K562 (cell line): Measurements from ENCODE around the gene CTDNEP1. TPM values are rescaled to one million over a fixed set of nuclear protein-coding genes. Genes with fewer than 3 reads are reported as not detected.
A peak's percentile ranks its signal among the peaks of the same experiment; 100 is the strongest.

Experiments
- AFF4 ChIP-seq: sonication (generic); formaldehyde crosslinking; IDR thresholded peaks from 2 replicates; pipeline ENCODE4 v1.8.0; 2023; ENCODE audit warnings: mild to moderate bottlenecking, missing genetic modification reagents
- CBX8 ChIP-seq: fragments of 200-600 bp; sonication (generic); IDR thresholded peaks from 2 replicates; pipeline ENCODE4 v1.6.1; 2012; ENCODE audit warnings: borderline replicate concordance, mixed run types, low read depth, mild to moderate bottlenecking, moderate library complexity, mixed read lengths, low read length, control low read depth, inconsistent platforms; ENCODE audit not compliant: poor library complexity, severe bottlenecking; ENCODE audit errors: extremely low read depth
- CGGBP1 ChIP-seq: fragments of 250-450 bp; sonication (Bioruptor Pico); IDR thresholded peaks from 2 replicates; pipeline ENCODE4 v1.9.0; 2021; ENCODE audit warnings: mild to moderate bottlenecking
- CXXC5 ChIP-seq: fragments of 250-450 bp; sonication (Bioruptor Pico); IDR thresholded peaks from 2 replicates; pipeline ENCODE4 v1.8.0; 2022; ENCODE audit warnings: inconsistent platforms, mild to moderate bottlenecking, moderate library complexity
- DACH1 ChIP-seq: fragments of 450-650 bp; IDR thresholded peaks from 2 replicates; pipeline ENCODE4 v1.6.1; 2018; ENCODE audit not compliant: partially characterized antibody
- ETS1 ChIP-seq: conservative IDR thresholded peaks from 2 replicates; pipeline ENCODE4 v1.6.1; 2011; ENCODE audit warnings: low read depth, mild to moderate bottlenecking, low read length; ENCODE audit not compliant: control insufficient read depth
- HNRNPUL1 ChIP-seq: fragments of 200-400 bp; formaldehyde crosslinking; IDR thresholded peaks from 2 replicates; pipeline ENCODE4 v1.6.1; 2017; ENCODE audit warnings: low read length
- JUN ChIP-seq, 2 experiments: sonication (generic) in 1 of 2; formaldehyde crosslinking in 1 of 2; IDR thresholded peaks; 2 replicates each; pipeline versions ENCODE4 v1.6.1 to v1.8.0; 2012 to 2022; ENCODE audit warnings: borderline replicate concordance in 2 of 2, mild to moderate bottlenecking in 2 of 2, improper control_type of control experiment in 1 of 2, low read depth in 1 of 2, low read length in 1 of 2, missing genetic modification reagents in 1 of 2
- KDM1A ChIP-seq, 2 experiments: fragments of 450-650 bp; IDR thresholded peaks; 2 replicates each; pipeline ENCODE4 v1.6.1; 2016; ENCODE audit warnings: mild to moderate bottlenecking in 2 of 2
- MBD2 ChIP-seq: sonication (generic); IDR thresholded peaks from 2 replicates; pipeline ENCODE4 v1.6.1; 2016; ENCODE audit warnings: low read depth, borderline replicate concordance
- MCM5 ChIP-seq: fragments of 450-650 bp; IDR thresholded peaks from 2 replicates; pipeline ENCODE4 v1.6.1; 2016; ENCODE audit warnings: low read depth
- RBFOX2 ChIP-seq: fragments of 200-400 bp; formaldehyde crosslinking; IDR thresholded peaks from 2 replicates; pipeline ENCODE4 v1.6.1; 2017; ENCODE audit warnings: low read depth, mild to moderate bottlenecking, low read length, moderate library complexity
- RCOR1 ChIP-seq, 2 experiments: IDR thresholded peaks; 2 replicates each; pipeline ENCODE4 v1.6.1; 2012; ENCODE audit warnings: low read depth in 2 of 2, low read length in 2 of 2, borderline replicate concordance in 1 of 2, improper control_type of control experiment in 1 of 2
- SMARCA5 ChIP-seq: fragments of 450-650 bp; IDR thresholded peaks from 2 replicates; pipeline ENCODE4 v1.6.1; 2016
- SRF ChIP-seq, 2 experiments: fragments of 250-450, 450-650 bp in 1 of 2; sonication (Bioruptor Pico) in 1 of 2; sonication (generic) in 1 of 2; formaldehyde crosslinking; IDR thresholded peaks; 2 replicates each; pipeline versions ENCODE4 v1.5.0 to v1.5.1; 2020 to 2022; ENCODE audit warnings: mild to moderate bottlenecking in 1 of 2, missing genetic modification reagents in 1 of 2
- ZNF395 ChIP-seq: fragments of 200-800 bp; sonication (Bioruptor generic); IDR thresholded peaks from 2 replicates; pipeline ENCODE4 v1.6.1; 2017; ENCODE audit warnings: missing genetic modification characterization, missing compliant biosample characterization
- ZNF766 ChIP-seq: fragments of 200-800 bp; sonication (Bioruptor generic); conservative IDR thresholded peaks from 2 replicates; pipeline ENCODE4 v1.6.1; 2016; ENCODE audit warnings: missing genetic modification characterization, missing compliant biosample characterization
- polyA plus RNA-seq, 8 experiments: library from polyadenylated mRNA; depleted of rRNA in 4 of 8; stranded (reverse) in 5 of 8; unstranded in 3 of 8; fragments of >200 nt; fragmentation: Nextera tagmentation in 2 of 8; fragmentation: Illumina TruSeq in 1 of 8; extraction: Ambion mirVana in 2 of 8; extraction: Trizol in 1 of 8; gene quantifications; 2 replicates each; pipeline versions ENCODE4 v1.2.1 to v1.2.3, GENCODE V29; 2011 to 2014; ENCODE audit warnings: inconsistent platforms in 1 of 8, missing spikeins in 1 of 8
- total RNA-seq, 7 experiments: library from RNA; depleted of rRNA in 6 of 7; stranded (reverse); fragments of >200 nt in 6 of 7; fragmentation: Illumina TruSeq in 2 of 7; extraction: Trizol in 2 of 7; gene quantifications; 2 replicates each; pipeline versions ENCODE4 v1.2.1 to v1.2.3, GENCODE V29; 2011 to 2021; ENCODE audit warnings: low replicate concordance in 1 of 7

CTDNEP1 gene
- total and polyA plus RNA-seq, 9 of the 15 experiments (the other 6 are each of a cell fraction or from before 2014, with no cell fraction given): 10.7 to 150 (median 28.5) TPM

- TF ChIP-seq SRF (CRISPR knock-in tag; IDR thresholded peaks at IDR 0.05): peak in 1 of 2 experiments; percentile 80; a peak in 1 of 4 replicates
- TF ChIP-seq CXXC5 (CRISPR knock-in tag): peak; percentile 33; the same call in 1 of the 2 replicates
- peak in 1 of 2 experiments; percentile 35; a peak in 1 of 4 replicates for TF ChIP-seq RCOR1 (IDR thresholded peaks at IDR 0.05; ENCODE audit: borderline replicate concordance in 1 of 2, low read depth in 2 of 2, low read length in 2 of 2)
- TF ChIP-seq DACH1: no peak
- no peak for TF ChIP-seq HNRNPUL1
- TF ChIP-seq ZNF766: peak; percentile 65; the same call in 1 of the 2 replicates
- TF ChIP-seq CBX8: no peak
- TF ChIP-seq SMARCA5: no peak
- TF ChIP-seq JUN (IDR thresholded peaks at IDR 0.05; ENCODE audit: borderline replicate concordance, low read depth, low read length): no peak
- no peak for TF ChIP-seq JUN (CRISPR knock-in tag; IDR thresholded peaks at IDR 0.05; ENCODE audit: borderline replicate concordance)
- TF ChIP-seq AFF4: no peak
- 0 out of 2 replicates have a peak, but pooled peaks have one; percentile 57 for TF ChIP-seq MBD2
- peak; percentile 93 for TF ChIP-seq ETS1
- TF ChIP-seq CGGBP1: no peak
- 0 out of 2 replicates have a peak, but pooled peaks have one; percentile 43 for TF ChIP-seq ZNF395
- TF ChIP-seq RBFOX2: peak; percentile 27; the same call in 1 of the 2 replicates
- no peak for TF ChIP-seq MCM5
- peak; percentile 26 to 73; a peak in 3 of 4 replicates for TF ChIP-seq KDM1A (IDR thresholded peaks at IDR 0.05)
Measured at GRCh38 chr17:7214300-7215135, 37.0 kb downstream of the CTDNEP1 start (continued).
